Stomach (tissue), 19 donors: ENCODE measurements around the gene C5orf63. TPM values are rescaled to one million over a fixed set of nuclear protein-coding genes. Genes with fewer than 3 reads are reported as not detected.
"Not testable (repeated sequence)": the region's sequence is repeated elsewhere in the genome, so short reads cannot be mapped to it uniquely, and the experiment has no call there.

ENCODE experiments used
- DNase-seq, 2 donors: peaks; one replicate each; pipeline versions ENCODE4 v3.0.0 to v3.0.0-alpha.2; 2013 to 2019
- H3K27ac ChIP-seq, 5 donors: fragments of 200-600 bp in 4 of 5; sonication (generic) in 4 of 5; one replicate each; pipeline ENCODE4 v1.5.1; 2013 to 2019; ENCODE audit warnings: mild to moderate bottlenecking in 1 of 5, moderate library complexity in 1 of 5
- H3K27me3 ChIP-seq, 3 donors: fragments of 200-600 bp; sonication (generic); one replicate each; pipeline ENCODE4 v1.5.1; 2017 to 2019; ENCODE audit warnings: mixed run types in 1 of 3
- H3K36me3 ChIP-seq, 4 donors: fragments of 200-600 bp; sonication (generic); 1 replicate in 3 of 4; 2 replicates in 1 of 4; pipeline ENCODE4 v1.5.1; 2016 to 2019
- H3K4me1 ChIP-seq, 4 donors: fragments of 200-600 bp; sonication (generic); one replicate each; pipeline ENCODE4 v1.5.1; 2016 to 2019
- H3K4me3 ChIP-seq, 4 donors: fragments of 200-600 bp; sonication (generic) in 3 of 4; one replicate each; pipeline ENCODE4 v1.5.1; 2016 to 2019; ENCODE audit warnings: mild to moderate bottlenecking in 1 of 4
- H3K9me3 ChIP-seq, 4 donors: fragments of 200-600 bp; sonication (generic); one replicate each; pipeline ENCODE4 v1.5.1; 2016 to 2019
- CTCF ChIP-seq, 7 experiments: fragments of 450-650 bp in 4 of 7; fragments of 200-600 bp in 3 of 7; sonication (generic) in 3 of 7; IDR thresholded peaks; one replicate each; pipeline ENCODE4 v1.5.1; 2016 to 2019; ENCODE audit warnings: antibody characterized with exemption in 7 of 7, control low read depth in 2 of 7, mild to moderate bottlenecking in 1 of 7
- EP300 ChIP-seq: sonication (generic); formaldehyde crosslinking; IDR thresholded peaks from one replicate; pipeline ENCODE4 v1.6.1; 2017; ENCODE audit warnings: antibody characterized with exemption
- POLR2A ChIP-seq, 4 donors: fragments of 450-650 bp; IDR thresholded peaks; one replicate each; pipeline ENCODE4 v1.6.1; 2016; ENCODE audit warnings: antibody characterized with exemption in 4 of 4, control low read depth in 2 of 4, mild to moderate bottlenecking in 1 of 4, moderate library complexity in 1 of 4
- POLR2AphosphoS5 ChIP-seq, 3 donors: sonication (generic); formaldehyde crosslinking; IDR thresholded peaks; one replicate each; pipeline ENCODE4 v1.6.1; 2016; ENCODE audit warnings: antibody characterized with exemption in 3 of 3
- WGBS, 5 donors: extraction: QIAGEN DNeasy Blood & Tissue Kit in 3 of 5; methylation state at CpG; one replicate each; pipeline versions ENCODE4 v1.1.5 to v1.1.7; 2013 to 2018; 5-methylcytosine and 5-hydroxymethylcytosine counted together
- intact Hi-C: fragments of 100-400 bp; cut with DNase I; formaldehyde crosslinking; loops from one replicate; pipeline ENCODE4 v1.15.1; 2023; ENCODE audit warnings: low total_unique reads
- long read RNA-seq, 10 donors: transcript quantifications; one replicate each; lab custom pipeline, GENCODE V29; 2026
- polyA plus RNA-seq, 3 donors: library from polyadenylated mRNA; stranded (reverse); fragments of 200-250 nt; gene quantifications; one replicate each; pipeline ENCODE4 v1.2.3, GENCODE V29; 2013
- total RNA-seq, 5 donors: library from RNA; depleted of rRNA; stranded (reverse); fragments of >200 nt; gene quantifications; one replicate each; pipeline versions ENCODE4 v1.1.0 to v1.2.3, GENCODE V29; 2014 to 2016
- donor health status: healthy with polysubstance abuse.
- donor health status: Bipolar disorder and iron deficiency.
- donor health status: healthy.

Gene C5orf63
- total RNA-seq (10 to 100 TPM in 3 of 5 donors, 1 to 10 TPM in 1, under 1 TPM in 1; 0.45 to 16.8 (median 12.3) TPM), polyA plus RNA-seq (1 to 10 TPM; 2.0 to 5.2 (median 4.7) TPM)
- long read RNA-seq, donor 1: 0 reads
- long read RNA-seq, donor 2, partial matches to known transcripts: 0 of 1 reads
- long read RNA-seq, donor 2, other reads (novel, unspliced or antisense): 0 of 1 reads
- long read RNA-seq, donor 3, partial matches to known transcripts: 0 of 1 reads
- long read RNA-seq, donor 3, other reads (novel, unspliced or antisense): 0 of 1 reads
- long read RNA-seq, donor 4: 0 reads
- long read RNA-seq, donor 5, full-length matches to known transcripts: 1 of 1 reads
- long read RNA-seq, donor 5, partial matches to known transcripts: 0 of 1 reads
- long read RNA-seq, donor 5, other reads (novel, unspliced or antisense): 0 of 1 reads
- long read RNA-seq, donor 6, full-length matches to known transcripts: 8 of 8 reads
- long read RNA-seq, donor 6, partial matches to known transcripts: 0 of 8 reads
- long read RNA-seq, donor 6, other reads (novel, unspliced or antisense): 0 of 8 reads
- long read RNA-seq, donor 7: 0 reads
- long read RNA-seq, donor 8: 0 reads
- long read RNA-seq, donor 9, partial matches to known transcripts: 0 of 1 reads
- long read RNA-seq, donor 9, other reads (novel, unspliced or antisense): 0 of 1 reads
- long read RNA-seq, donor 10, partial matches to known transcripts: 0 of 1 reads
- long read RNA-seq, donor 10, other reads (novel, unspliced or antisense): 0 of 1 reads

DNA sequence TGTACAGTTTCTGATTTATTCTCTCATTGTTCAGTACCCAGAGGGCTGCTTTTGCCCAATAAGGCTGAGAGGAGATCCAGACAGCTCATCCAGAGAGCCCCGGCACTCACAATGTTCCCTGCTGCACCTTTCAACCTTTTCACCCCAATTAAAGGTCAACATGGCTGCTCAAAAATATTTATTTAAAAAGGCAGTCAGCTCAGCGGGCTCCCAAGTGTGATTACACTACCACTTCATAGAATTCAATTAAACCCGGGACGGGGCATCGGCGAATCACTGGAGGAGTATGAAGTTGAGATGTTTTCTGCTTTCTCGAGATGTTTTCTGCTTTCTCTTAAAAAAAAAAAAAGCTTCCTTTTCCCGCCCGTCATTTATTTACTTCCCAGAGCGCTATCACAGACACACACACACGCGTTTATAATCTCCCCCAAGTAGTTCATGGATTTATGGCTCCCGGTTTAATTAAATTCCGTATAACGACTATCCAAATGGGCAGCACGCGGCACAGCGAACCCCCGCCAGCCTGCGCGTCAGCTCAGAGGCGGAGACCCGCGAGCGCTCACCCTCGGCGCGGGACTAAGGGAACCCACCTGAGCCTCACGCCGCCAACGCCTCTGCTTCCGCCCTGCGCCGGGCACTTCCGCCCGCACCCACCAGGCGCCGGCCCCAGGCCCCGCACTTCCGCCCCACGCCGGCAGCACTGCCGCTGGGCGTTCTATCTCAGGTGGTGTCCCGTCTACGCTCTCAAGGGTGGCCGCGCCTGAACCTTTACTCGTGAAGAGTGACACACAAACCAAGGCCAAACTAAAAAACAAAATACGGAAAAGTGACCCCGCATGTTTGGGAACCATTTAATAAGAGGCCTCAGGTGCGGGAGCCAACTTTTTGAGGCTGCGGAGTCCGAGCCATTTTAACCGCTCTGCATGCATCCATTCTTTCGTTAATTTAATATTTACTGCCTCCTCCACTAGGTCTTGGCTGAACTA lies at the start of gene C5orf63:
Gene C5orf63 (minus strand): TSS at position 642 of the 986 bp plus-strand sequence. CDS start 14,507 bp downstream, outside the sequence.
- TF ChIP-seq CTCF (IDR thresholded peaks at IDR 0.05) (peak in 2 of 7 experiments; percentile 26 to 28), POLR2AphosphoS5 (IDR thresholded peaks at IDR 0.05) (peak in 2 of 3 donors; percentile 53 to 73), EP300 (no peak), POLR2A (IDR thresholded peaks at IDR 0.05) (no peak)
- H3K4me1 ChIP-seq: peaks cover 5 to 12% (median 6%) of the 10 kb centered on the region in 4 donors
- H3K27me3 ChIP-seq: no peaks in the 10 kb centered on the region
- H3K36me3 ChIP-seq: no peaks in the 10 kb centered on the region
- peak within 1 kb of the TSS; percentile 47 to 71 (median 67) for H3K27ac ChIP-seq
- 14 to 31% (median 18%) methylated on average over 38 to 56 of the region's 56 CpGs for WGBS, 5 donors
- DNase-seq: peak; percentile 62 to 91
- H3K9me3 ChIP-seq: no peaks in the 10 kb centered on the region
- intact Hi-C loops: no loop called here
- peak within 1 kb of the TSS; percentile 48 to 60 (median 50) for H3K4me3 ChIP-seq

DNA sequence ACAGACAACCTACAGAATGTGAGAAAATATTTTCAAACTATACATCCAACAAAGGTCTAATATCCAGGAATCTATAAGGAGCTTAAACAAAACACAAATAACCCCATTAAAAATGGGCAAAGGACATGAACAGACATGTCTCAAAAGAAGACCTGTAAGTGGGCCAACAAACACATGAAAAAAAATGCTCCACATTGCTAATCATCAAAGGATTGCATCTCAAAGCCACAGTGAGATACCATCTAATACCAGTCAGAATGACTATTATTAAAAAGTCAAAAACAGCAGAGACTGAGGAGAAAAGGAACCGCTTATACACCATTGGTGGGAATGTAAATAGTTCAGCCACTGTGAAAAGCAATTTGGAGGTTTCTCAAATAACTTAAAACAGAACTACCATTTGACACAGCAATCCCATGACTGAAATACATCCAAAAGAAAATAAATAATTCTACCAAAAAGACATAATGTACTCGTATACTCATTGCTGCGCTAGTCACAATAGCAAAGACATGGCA lies 39.1 kb upstream of the C5orf63 start:
- no peaks in the 10 kb centered on the region for H3K36me3 ChIP-seq
- H3K4me1 ChIP-seq: no peaks in the 10 kb centered on the region
- no peak overlapping the region for H3K27ac ChIP-seq
- intact Hi-C loops: no loop called here
- H3K9me3 ChIP-seq: peaks cover 0 to 4% (median 2%) of the 10 kb centered on the region in 4 donors
- no peak for TF ChIP-seq POLR2A (IDR thresholded peaks at IDR 0.05)
- no peak for TF ChIP-seq POLR2AphosphoS5 (IDR thresholded peaks at IDR 0.05)
- no peak for TF ChIP-seq EP300
- no peak for TF ChIP-seq CTCF (IDR thresholded peaks at IDR 0.05)
- WGBS, 5 donors: 87 to 98% (median 95%) methylated on average over 3 of the region's 3 CpGs
- DNase-seq: no peak
- no peaks in the 10 kb centered on the region for H3K27me3 ChIP-seq
- no peak overlapping the region for H3K4me3 ChIP-seq

GRCh38 chr5:127111112-127111511 lies 37.8 kb upstream of the C5orf63 start:
- Histone ChIP-seq H3K4me3 (no peak overlapping the region), H3K9me3 (peaks cover 0 to 4% (median 2%) of the 10 kb centered on the region in 4 donors), H3K36me3 (no peaks in the 10 kb centered on the region), H3K4me1 (no peaks in the 10 kb centered on the region), H3K27me3 (no peaks in the 10 kb centered on the region), H3K27ac (no peak overlapping the region)
- 74 to 84% (median 81%) methylated on average over 2 of the region's 2 CpGs for WGBS, 5 donors
- no peak for DNase-seq
- intact Hi-C loops: no loop called here
- no peak for TF ChIP-seq POLR2A (IDR thresholded peaks at IDR 0.05)

DNA sequence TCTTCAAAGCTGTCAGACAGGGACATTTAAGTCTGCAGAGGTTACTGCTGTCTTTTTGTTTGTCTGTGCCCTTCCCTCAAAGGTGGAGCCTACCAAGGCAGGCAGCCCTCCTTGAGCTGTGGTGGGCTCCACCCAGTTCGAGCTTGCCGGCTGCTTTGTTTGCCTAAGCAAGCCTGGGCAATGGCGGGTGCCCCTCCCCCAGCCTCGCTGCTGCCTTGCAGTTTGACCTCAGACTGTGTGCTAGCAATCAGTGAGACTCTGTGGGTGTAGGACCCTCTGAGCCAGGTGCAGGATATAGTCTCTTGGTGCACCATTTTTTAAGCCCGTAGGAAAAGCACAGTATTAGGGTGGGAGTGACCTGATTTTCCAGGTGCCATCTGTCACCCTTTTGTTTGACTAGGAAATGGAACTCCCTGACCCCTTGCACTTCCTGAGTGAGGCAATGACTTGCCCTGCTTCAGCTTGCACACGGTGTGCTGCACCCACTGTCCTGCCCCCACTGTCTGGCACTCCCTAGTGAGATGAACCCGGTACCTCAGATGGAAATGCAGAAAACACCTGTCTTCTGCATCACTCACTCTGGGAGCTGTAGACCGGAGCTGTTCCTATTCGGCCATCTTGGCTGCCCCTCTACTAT lies 35.4 kb upstream of the C5orf63 start:
- H3K36me3 ChIP-seq, H3K4me1 ChIP-seq, DNase-seq, H3K27ac ChIP-seq, intact Hi-C loops, H3K4me3 ChIP-seq, H3K9me3 ChIP-seq, H3K27me3 ChIP-seq: not testable (repeated sequence)
- WGBS, 5 donors: 60 to 81% (median 67%) methylated on average over 8 to 9 of the region's 9 CpGs
